WTC11 (cell line): ENCODE measurements around the gene UAP1L1. TPM values are rescaled to one million over a fixed set of nuclear protein-coding genes. Genes with fewer than 3 reads are reported as not detected.

ENCODE experiments used
- ATAC-seq: fragments of 200-7000 bp; cut with Tn5 transposase; 2 replicates; pipeline ENCODE4 v1.10.0; 2021; ENCODE audit warnings: mild to moderate bottlenecking, moderate library complexity
- CTCF ChIA-PET: fragments of 300-600 bp; sonication (Branson Sonifier 250); formaldehyde crosslinking; loops from one replicate; lab custom pipeline; 2021; ENCODE audit warnings: antibody characterized with exemption; lab: Charles Lee
- POLR2A ChIA-PET: fragments of 350-600 bp; sonication (Branson Sonifier 250); formaldehyde crosslinking; loops from one replicate; lab custom pipeline; 2021; ENCODE audit warnings: antibody characterized with exemption; lab: Charles Lee
- DNase-seq: peaks from one replicate; pipeline ENCODE4 v3.0.0; 2021; ENCODE audit warnings: low spot score
- H3K27ac Mint-ChIP-seq: 2 replicates; pipeline ENCODE4 v1.8.0; 2021; ENCODE audit warnings: mixed read lengths
- H3K27me3 Mint-ChIP-seq: 2 replicates; pipeline ENCODE4 v1.8.0; 2021; ENCODE audit warnings: low read depth, mild to moderate bottlenecking, moderate library complexity, mixed read lengths
- H3K36me3 Mint-ChIP-seq: 2 replicates; pipeline ENCODE4 v1.8.0; 2021; ENCODE audit warnings: mixed read lengths
- H3K4me1 Mint-ChIP-seq: 2 replicates; pipeline ENCODE4 v1.8.0; 2022; ENCODE audit warnings: mixed read lengths
- H3K4me3 Mint-ChIP-seq: 2 replicates; pipeline ENCODE4 v1.8.0; 2021; ENCODE audit warnings: mild to moderate bottlenecking, moderate library complexity, mixed read lengths
- H3K9me3 Mint-ChIP-seq: 2 replicates; pipeline ENCODE4 v1.8.0; 2021; ENCODE audit warnings: mixed read lengths
- CREB1 ChIP-seq: sonication (generic); formaldehyde crosslinking; IDR thresholded peaks from 2 replicates; pipeline ENCODE4 v1.8.0; 2023; ENCODE audit warnings: mild to moderate bottlenecking, missing genetic modification reagents
- CREM ChIP-seq: sonication (generic); formaldehyde crosslinking; IDR thresholded peaks from 2 replicates; pipeline ENCODE4 v1.8.1; 2022; ENCODE audit warnings: mild to moderate bottlenecking, missing genetic modification reagents, moderate library complexity
- E2F5 ChIP-seq: sonication (generic); formaldehyde crosslinking; IDR thresholded peaks from 2 replicates; pipeline ENCODE4 v1.8.1; 2022; ENCODE audit warnings: mild to moderate bottlenecking, moderate library complexity, missing genetic modification reagents
- FOXK1 ChIP-seq: sonication (generic); formaldehyde crosslinking; IDR thresholded peaks from 2 replicates; pipeline ENCODE4 v1.8.0; 2022; ENCODE audit warnings: mild to moderate bottlenecking, moderate library complexity, missing genetic modification reagents
- HMGA2 ChIP-seq: fragments of 250-450 bp; sonication (Bioruptor Pico); IDR thresholded peaks from 2 replicates; pipeline ENCODE4 v1.4.0; 2021; ENCODE audit warnings: mild to moderate bottlenecking, moderate library complexity
- JUN ChIP-seq: sonication (generic); formaldehyde crosslinking; IDR thresholded peaks from 2 replicates; pipeline ENCODE4 v1.8.0; 2023; ENCODE audit warnings: mild to moderate bottlenecking, missing genetic modification reagents
- NFATC4 ChIP-seq: fragments of 250-450 bp; sonication (Bioruptor Pico); IDR thresholded peaks from 2 replicates; pipeline ENCODE4 v1.9.0; 2021; ENCODE audit warnings: mild to moderate bottlenecking
- NR2C2 ChIP-seq: sonication (generic); formaldehyde crosslinking; IDR thresholded peaks from 2 replicates; pipeline ENCODE4 v1.8.0; 2022; ENCODE audit warnings: mild to moderate bottlenecking, missing genetic modification reagents
- PREB ChIP-seq: sonication (generic); formaldehyde crosslinking; IDR thresholded peaks from 2 replicates; pipeline ENCODE4 v1.8.1; 2022; ENCODE audit warnings: mild to moderate bottlenecking, missing genetic modification reagents, moderate library complexity, borderline replicate concordance
- SMAD4 ChIP-seq: sonication (generic); formaldehyde crosslinking; IDR thresholded peaks from 2 replicates; pipeline ENCODE4 v1.8.0; 2022; ENCODE audit warnings: mild to moderate bottlenecking, missing genetic modification reagents
- TEAD1 ChIP-seq: sonication (generic); formaldehyde crosslinking; IDR thresholded peaks from 2 replicates; pipeline ENCODE4 v1.8.0; 2022; ENCODE audit warnings: mild to moderate bottlenecking, missing genetic modification reagents
- USF2 ChIP-seq: sonication (generic); formaldehyde crosslinking; IDR thresholded peaks from 2 replicates; pipeline ENCODE4 v1.8.1; 2023; ENCODE audit warnings: mild to moderate bottlenecking, missing genetic modification reagents, moderate library complexity
- ZMAT4 ChIP-seq: fragments of 250-450 bp; sonication (Bioruptor Pico); IDR thresholded peaks from 2 replicates; pipeline ENCODE4 v1.9.0; 2021; ENCODE audit warnings: mild to moderate bottlenecking
- ZNF138 ChIP-seq: sonication (generic); formaldehyde crosslinking; conservative IDR thresholded peaks from 2 replicates; pipeline ENCODE4 v1.8.1; 2022; ENCODE audit warnings: mild to moderate bottlenecking, moderate library complexity, missing genetic modification reagents
- ZNF219 ChIP-seq: sonication (generic); formaldehyde crosslinking; IDR thresholded peaks from 2 replicates; pipeline ENCODE4 v1.8.0; 2023; ENCODE audit warnings: missing genetic modification reagents, mild to moderate bottlenecking, borderline replicate concordance
- ZNF396 ChIP-seq: fragments of 250-450 bp; sonication (Bioruptor Pico); IDR thresholded peaks from 2 replicates; pipeline ENCODE4 v1.8.0; 2021; ENCODE audit warnings: mild to moderate bottlenecking, moderate library complexity, borderline replicate concordance
- ZNF425 ChIP-seq: fragments of 250-450 bp; sonication (Bioruptor Pico); conservative IDR thresholded peaks from 2 replicates; pipeline ENCODE4 v1.9.0; 2021; ENCODE audit warnings: mild to moderate bottlenecking
- total RNA-seq: library from RNA; stranded (reverse); gene quantifications from 3 replicates; pipeline ENCODE4 v1.2.3, GENCODE V29; 2021

Gene UAP1L1
- total RNA-seq, 1 experiment from 2014 or later: 17.7 TPM

GRCh38 chr9:137039611-137040366 is 37.5 kb upstream of the UAP1L1 start:
- ChIA-PET CTCF (interaction anchor here (1.5 to 4.6 kb wide), 2 partner anchors 11 to 24 kb away, joined by 4 to 23 read pairs; no protein-coding TSS in a partner anchor), POLR2A (no interaction called here)
- DNase-seq (no peak), ATAC-seq (no peak)
- Mint-ChIP-seq H3K4me1 (peaks cover 2% of the 10 kb centered on the region), H3K27ac (no peak overlapping the region), H3K36me3 (peaks cover 5% of the 10 kb centered on the region; the same call in 1 of the 2 replicates), H3K4me3 (no peak overlapping the region), H3K9me3 (no peaks in the 10 kb centered on the region), H3K27me3 (peaks cover 3% of the 10 kb centered on the region)
- no peak for TF ChIP-seq JUN (CRISPR knock-in tag)
- no peak for TF ChIP-seq ZNF425 (CRISPR knock-in tag)
- no peak for TF ChIP-seq TEAD1 (CRISPR knock-in tag)
- no peak for TF ChIP-seq ZNF396 (CRISPR knock-in tag)
- no peak for TF ChIP-seq PREB

GRCh38 chr9:137040568-137040967 is 36.7 kb upstream of the UAP1L1 start:
- Mint-ChIP-seq H3K4me3 (no peak overlapping the region), H3K36me3 (peaks cover 5% of the 10 kb centered on the region; the same call in 1 of the 2 replicates), H3K9me3 (no peaks in the 10 kb centered on the region), H3K4me1 (peaks cover 6% of the 10 kb centered on the region), H3K27ac (no peak overlapping the region), H3K27me3 (peaks cover 9% of the 10 kb centered on the region)
- CTCF ChIA-PET: interaction anchor here (4.6 kb wide), 1 partner anchor 11 kb away, joined by 23 read pairs; no protein-coding TSS in a partner anchor
- no peak for TF ChIP-seq ZNF138 (CRISPR knock-in tag)
- TF ChIP-seq HMGA2 (CRISPR knock-in tag): no peak
- no peak for TF ChIP-seq CREB1 (CRISPR knock-in tag)
- TF ChIP-seq NFATC4 (CRISPR knock-in tag): no peak
- no peak for TF ChIP-seq ZNF219 (CRISPR knock-in tag)
- no peak for TF ChIP-seq USF2 (CRISPR knock-in tag)
- no peak for TF ChIP-seq NR2C2 (CRISPR knock-in tag)
- no peak for TF ChIP-seq E2F5 (CRISPR knock-in tag)
- no peak for TF ChIP-seq ZNF425 (CRISPR knock-in tag)
- no peak for ATAC-seq
- no peak for DNase-seq
- POLR2A ChIA-PET: no interaction called here

GRCh38 chr9:137041124-137041523 is 36.2 kb upstream of the UAP1L1 start:
- Mint-ChIP-seq H3K27ac (no peak overlapping the region), H3K9me3 (no peaks in the 10 kb centered on the region), H3K4me3 (no peak overlapping the region), H3K36me3 (peaks cover 5% of the 10 kb centered on the region; the same call in 1 of the 2 replicates), H3K4me1 (peaks cover 6% of the 10 kb centered on the region), H3K27me3 (peaks cover 9% of the 10 kb centered on the region)
- TF ChIP-seq SMAD4 (CRISPR knock-in tag) (no peak), FOXK1 (no peak), ZMAT4 (CRISPR knock-in tag) (no peak), CREM (CRISPR knock-in tag) (no peak), CREB1 (CRISPR knock-in tag) (no peak)
- ATAC-seq (no peak), DNase-seq (no peak)
- POLR2A ChIA-PET: no interaction called here
- CTCF ChIA-PET: interaction anchor here (4.6 kb wide), 1 partner anchor 12 kb away, joined by 23 read pairs; no protein-coding TSS in a partner anchor
